Bronchial epithelial cell (primary cell): ENCODE data around the gene TNRC18. TPM values are rescaled to one million over a fixed set of nuclear protein-coding genes. Genes with fewer than 3 reads are reported as not detected.
"Not testable (repeated sequence)": the region's sequence is repeated elsewhere in the genome, so short reads cannot be mapped to it uniquely, and the experiment has no call there.

Experiments
- DNase-seq: peaks from one replicate; pipeline ENCODE4 v3.0.0-alpha.2; 2010; ENCODE audit warnings: low read depth
- FAIRE-seq: peaks from 2 replicates; lab custom pipeline; 2011; peaks lifted over from hg19 to GRCh38; lab: Jason Lieb, UNC
- H3K27me3 ChIP-seq: 2 replicates; pipeline ENCODE4 v1.5.1; 2011; ENCODE audit warnings: low read length; ENCODE audit not compliant: control insufficient read depth, insufficient read depth
- H3K36me3 ChIP-seq: 2 replicates; pipeline ENCODE4 v1.5.1; 2011; ENCODE audit warnings: low read length; ENCODE audit not compliant: control insufficient read depth, insufficient read depth
- H3K4me3 ChIP-seq: 2 replicates; pipeline ENCODE4 v1.5.1; 2011; ENCODE audit warnings: mild to moderate bottlenecking, low read depth, low read length, control low read depth
- CTCF ChIP-seq: IDR thresholded peaks from 2 replicates; pipeline ENCODE4 v1.5.1; 2011; ENCODE audit warnings: mild to moderate bottlenecking, moderate library complexity, low read length, control low read depth, inconsistent platforms; ENCODE audit not compliant: insufficient read depth, severe bottlenecking
- total RNA-seq: library from RNA; depleted of rRNA; stranded (reverse); fragments of >200 nt; gene quantifications from 2 replicates; pipeline ENCODE4 v1.2.1, GENCODE V29; 2014

TNRC18 gene
- total RNA-seq, 1 donor from 2014 or later, result 29.0 TPM

GRCh38 chr7:5333121-5334045 is 90.3 kb downstream of the TNRC18 start:
- peaks cover 25% of the 10 kb centered on the region for H3K36me3 ChIP-seq
- no peak for TF ChIP-seq CTCF
- no peak overlapping the region for H3K4me3 ChIP-seq
- H3K27me3 ChIP-seq, result no peaks in the 10 kb centered on the region
- DNase-seq (no peak), FAIRE-seq (no peak)

GRCh38 chr7:5332579-5332978 is 91.1 kb downstream of the TNRC18 start:
- Histone ChIP-seq H3K27me3 (no peaks in the 10 kb centered on the region), H3K4me3 (no peak overlapping the region), H3K36me3 (peaks cover 25% of the 10 kb centered on the region)
- no peak for TF ChIP-seq CTCF
- FAIRE-seq (no peak), DNase-seq (no peak)

GRCh38 chr7:5330288-5330687 is 93.3 kb downstream of the TNRC18 start:
- FAIRE-seq (no peak), DNase-seq (no peak)
- no peak for TF ChIP-seq CTCF
- H3K4me3 ChIP-seq, result no peak overlapping the region
- H3K36me3 ChIP-seq, result peaks cover 27% of the 10 kb centered on the region
- no peaks in the 10 kb centered on the region for H3K27me3 ChIP-seq

GRCh38 chr7:5324961-5325360 is 98.7 kb downstream of the TNRC18 start:
- TF ChIP-seq CTCF, result no peak
- H3K36me3 ChIP-seq, result peaks cover 33% of the 10 kb centered on the region
- no peaks in the 10 kb centered on the region for H3K27me3 ChIP-seq
- no peak overlapping the region for H3K4me3 ChIP-seq
- DNase-seq, result no peak
- FAIRE-seq, result no peak

GRCh38 chr7:5323800-5324781 is 99.5 kb downstream of the TNRC18 start:
- not testable (repeated sequence) for DNase-seq, FAIRE-seq, H3K27me3 ChIP-seq, H3K4me3 ChIP-seq
- peaks cover 32% of the 10 kb centered on the region for H3K36me3 ChIP-seq
